Breast epithelium (tissue), 3 donors: ENCODE measurements around the gene CD151.

Experiments used
- POLR2A ChIP-seq: fragments of 450-650 bp; IDR thresholded peaks from one replicate; pipeline ENCODE4 v1.6.1; 2016; ENCODE audit warnings: antibody characterized with exemption, mild to moderate bottlenecking, moderate library complexity
- POLR2AphosphoS5 ChIP-seq, 3 donors: sonication (generic); formaldehyde crosslinking; IDR thresholded peaks; one replicate each; pipeline ENCODE4 v1.6.1; 2017; ENCODE audit warnings: antibody characterized with exemption in 3 of 3
- TF ChIP-seq, protein P1 (sequence below), 3 donors: fragments of 450-650 bp; IDR thresholded peaks; one replicate each; pipeline ENCODE4 v1.5.1; 2016 to 2017; ENCODE audit warnings: antibody characterized with exemption in 3 of 3, mild to moderate bottlenecking in 3 of 3, moderate library complexity in 3 of 3

DNA sequence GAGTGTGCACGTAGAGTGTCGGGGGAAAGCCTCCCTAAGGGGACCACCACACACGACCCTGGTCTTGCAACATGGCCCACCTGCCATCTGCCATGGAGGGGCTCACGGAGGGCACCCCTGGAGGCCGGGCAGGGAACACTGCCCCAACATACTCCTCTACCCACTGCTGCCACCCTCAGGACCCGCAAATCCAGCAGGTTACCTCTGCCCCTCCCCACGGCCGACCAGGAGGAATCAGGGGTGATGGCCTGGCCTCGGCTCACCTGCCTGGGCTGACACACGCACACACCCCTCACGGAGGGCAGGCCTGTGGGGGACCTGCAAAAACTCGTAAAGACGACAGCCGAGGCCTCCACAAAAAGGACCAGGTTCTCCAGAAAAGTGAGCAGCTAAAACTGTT is 47.7 kb downstream of the CD151 start:
- TF ChIP-seq, protein P1, sequence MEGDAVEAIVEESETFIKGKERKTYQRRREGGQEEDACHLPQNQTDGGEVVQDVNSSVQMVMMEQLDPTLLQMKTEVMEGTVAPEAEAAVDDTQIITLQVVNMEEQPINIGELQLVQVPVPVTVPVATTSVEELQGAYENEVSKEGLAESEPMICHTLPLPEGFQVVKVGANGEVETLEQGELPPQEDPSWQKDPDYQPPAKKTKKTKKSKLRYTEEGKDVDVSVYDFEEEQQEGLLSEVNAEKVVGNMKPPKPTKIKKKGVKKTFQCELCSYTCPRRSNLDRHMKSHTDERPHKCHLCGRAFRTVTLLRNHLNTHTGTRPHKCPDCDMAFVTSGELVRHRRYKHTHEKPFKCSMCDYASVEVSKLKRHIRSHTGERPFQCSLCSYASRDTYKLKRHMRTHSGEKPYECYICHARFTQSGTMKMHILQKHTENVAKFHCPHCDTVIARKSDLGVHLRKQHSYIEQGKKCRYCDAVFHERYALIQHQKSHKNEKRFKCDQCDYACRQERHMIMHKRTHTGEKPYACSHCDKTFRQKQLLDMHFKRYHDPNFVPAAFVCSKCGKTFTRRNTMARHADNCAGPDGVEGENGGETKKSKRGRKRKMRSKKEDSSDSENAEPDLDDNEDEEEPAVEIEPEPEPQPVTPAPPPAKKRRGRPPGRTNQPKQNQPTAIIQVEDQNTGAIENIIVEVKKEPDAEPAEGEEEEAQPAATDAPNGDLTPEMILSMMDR (IDR thresholded peaks at IDR 0.05), result no peak
- TF ChIP-seq POLR2AphosphoS5 (IDR thresholded peaks at IDR 0.05), result no peak
- no peak for TF ChIP-seq POLR2A
